ENCODE results near the gene COQ3. TPM values are rescaled to one million over a fixed set of nuclear protein-coding genes. Genes with fewer than 3 reads are reported as not detected.

The COQ3 gene
- total and polyA plus RNA-seq, 2 of the 8 experiments (the other 6 are each of a cell fraction or from before 2014, with no cell fraction given), result 8.4 to 16.2 TPM

DNA sequence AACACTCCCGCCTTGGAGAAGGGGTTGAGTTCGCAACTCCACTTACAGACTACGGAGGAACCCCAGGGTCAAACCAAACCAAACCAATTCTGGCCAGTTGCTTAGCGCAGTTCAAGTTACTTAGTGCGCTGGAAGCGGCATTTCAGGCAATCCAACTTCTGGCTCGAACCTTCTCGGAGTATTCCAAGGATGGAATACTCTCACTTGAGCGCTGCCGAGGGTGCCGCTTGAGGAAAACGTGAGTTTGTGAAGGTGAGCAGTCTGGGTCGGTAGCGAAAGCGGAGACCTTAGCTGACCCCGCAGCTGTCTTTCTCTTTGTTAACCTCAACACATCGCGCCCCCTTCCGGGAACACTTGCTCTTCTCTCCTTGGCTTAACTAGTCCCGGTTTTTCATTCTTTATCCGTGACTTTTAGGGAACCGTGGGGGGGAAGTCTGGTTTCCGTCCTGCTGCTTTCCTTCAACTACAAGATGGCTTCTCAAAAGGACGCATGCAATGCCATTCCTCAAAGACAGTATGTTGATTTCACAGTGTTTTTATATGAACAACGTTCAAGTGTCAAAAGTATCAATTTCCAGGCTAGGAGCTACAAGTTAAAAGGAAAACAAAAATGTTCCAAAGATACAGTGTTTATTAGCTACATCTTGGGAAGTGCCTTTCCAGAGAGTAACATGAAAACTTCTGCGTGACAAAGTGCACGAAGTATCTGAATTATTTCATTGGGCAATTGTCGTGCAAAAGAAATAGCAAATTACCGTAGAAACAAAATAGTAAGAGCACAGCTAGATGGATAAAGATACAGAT, 31.9 kb upstream of the COQ3 start (continued):
- no peak for TF ChIP-seq NRF1 (IDR thresholded peaks at IDR 0.05; ENCODE audit: low read depth, low read length)
- TF ChIP-seq CBX5 (IDR thresholded peaks at IDR 0.05; ENCODE audit: low read depth, low read length), result no peak
- TF ChIP-seq SRF (IDR thresholded peaks at IDR 0.05; ENCODE audit: low read depth, low read length), result no peak
- TF ChIP-seq SP1 (IDR thresholded peaks at IDR 0.05; ENCODE audit: low read depth, low read length), result peak; percentile 71; the same call in 1 of the 2 replicates
- no peak for TF ChIP-seq ATF3 (IDR thresholded peaks at IDR 0.05; ENCODE audit: insufficient read depth, low read depth, low read length)
- TF ChIP-seq CHD2 (IDR thresholded peaks at IDR 0.05; ENCODE audit: low read length), result no peak
- no peak for TF ChIP-seq E2F6 (IDR thresholded peaks at IDR 0.05)
- TF ChIP-seq KDM4A (IDR thresholded peaks at IDR 0.05; ENCODE audit: low read depth, low read length, severe bottlenecking), result no peak

Data from H1 (cell line).